HG02763 (cell line): ENCODE results near the gene TAC4.

Experiments used
- ATAC-seq: cut with Tn5 transposase; IDR thresholded peaks from one replicate; pipeline ENCODE4 v1.9.1; 2021; ENCODE audit warnings: mild to moderate bottlenecking, moderate library complexity; ENCODE audit not compliant: unreplicated experiment

TAC4 gene, protein sequence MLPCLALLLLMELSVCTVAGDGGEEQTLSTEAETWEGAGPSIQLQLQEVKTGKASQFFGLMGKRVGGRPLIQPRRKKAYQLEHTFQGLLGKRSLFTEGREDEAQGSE

DNA sequence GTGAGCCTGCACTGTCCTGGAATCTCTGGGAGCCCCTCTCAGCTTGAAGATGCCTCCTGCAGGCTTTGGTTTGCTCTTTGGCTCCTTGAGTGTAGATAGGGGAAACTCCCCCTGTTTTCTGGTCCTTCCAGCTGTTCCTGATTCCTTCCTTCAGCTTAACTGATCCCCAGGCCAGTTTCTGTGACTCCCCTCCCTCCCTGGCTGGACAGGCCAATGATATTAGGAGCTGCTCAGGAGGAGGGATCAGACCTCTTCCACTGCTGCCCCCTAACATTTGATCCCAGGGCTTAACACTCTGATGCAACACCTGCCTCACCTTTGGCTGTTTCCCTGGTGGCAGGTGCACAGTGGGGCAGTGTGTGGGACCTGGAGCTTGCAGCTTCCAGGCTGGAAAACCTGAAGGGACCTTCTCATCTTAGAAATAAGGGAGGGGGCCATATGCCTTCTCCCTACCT, at the start of gene TAC4:
TSS of gene TAC4 (minus strand) at position 51 of the 455 bp plus-strand sequence. CDS start 52 bp downstream, outside the sequence.
- ATAC-seq: no peak

DNA sequence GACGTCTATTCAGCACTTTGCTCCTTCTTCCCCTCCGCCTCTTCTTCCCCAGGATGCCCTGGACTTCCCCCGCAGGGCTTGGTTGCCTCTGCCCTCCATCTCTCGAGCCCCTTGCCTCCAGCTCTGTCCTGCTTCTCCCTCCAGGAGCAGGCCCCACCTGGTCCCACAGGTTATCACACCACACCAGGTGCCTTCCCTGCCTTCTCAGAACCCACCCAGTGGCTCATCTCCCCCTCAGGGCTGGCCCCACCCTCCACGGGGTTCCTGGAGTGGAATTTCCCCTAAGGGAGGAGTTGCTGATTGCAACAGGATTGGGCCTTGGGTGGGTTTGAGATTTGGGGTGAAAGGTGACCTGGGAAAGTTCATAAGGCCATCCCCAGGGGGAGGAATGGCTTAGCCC, 49.0 kb upstream of the TAC4 start:
- ATAC-seq: no peak

DNA sequence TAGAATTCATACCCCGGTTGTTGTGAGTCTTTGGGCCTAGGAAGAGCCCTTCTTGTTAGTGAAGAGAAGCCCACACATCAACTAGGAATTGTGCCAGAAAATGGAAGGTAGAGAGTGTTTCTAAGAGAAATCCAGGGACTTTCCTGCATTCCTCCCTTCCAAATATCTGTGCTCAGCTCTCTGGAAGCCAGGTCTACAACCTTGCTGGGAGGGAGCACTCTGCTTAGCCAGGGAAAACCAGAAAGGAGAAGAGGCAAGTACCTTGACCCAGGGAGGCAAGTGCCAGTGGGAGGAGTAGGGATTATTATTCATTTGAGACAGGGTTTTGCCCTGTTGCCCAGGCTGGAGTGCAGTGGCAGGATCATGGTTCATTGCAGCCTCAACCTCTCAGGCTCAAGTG, 48.4 kb upstream of the TAC4 start:
- ATAC-seq: no peak

DNA sequence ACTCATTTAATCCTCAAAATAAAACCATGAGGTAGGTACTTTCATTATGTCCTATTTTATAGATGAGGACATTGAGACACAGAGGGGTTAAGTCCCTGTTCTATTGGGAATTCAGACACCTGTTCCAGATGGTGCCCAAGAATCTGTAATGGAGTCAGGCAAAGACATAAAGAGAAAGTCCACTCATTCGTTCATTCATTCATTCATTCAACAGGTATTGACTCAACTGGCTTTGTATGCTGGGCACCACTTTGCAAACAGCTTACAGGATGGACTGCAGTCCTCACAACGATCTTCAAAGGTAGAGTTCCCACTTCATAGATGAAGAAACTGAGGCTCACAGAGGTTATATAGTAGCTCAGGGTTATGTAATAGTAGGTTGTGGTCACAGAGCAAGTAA, 47.9 kb upstream of the TAC4 start:
- no peak for ATAC-seq

DNA sequence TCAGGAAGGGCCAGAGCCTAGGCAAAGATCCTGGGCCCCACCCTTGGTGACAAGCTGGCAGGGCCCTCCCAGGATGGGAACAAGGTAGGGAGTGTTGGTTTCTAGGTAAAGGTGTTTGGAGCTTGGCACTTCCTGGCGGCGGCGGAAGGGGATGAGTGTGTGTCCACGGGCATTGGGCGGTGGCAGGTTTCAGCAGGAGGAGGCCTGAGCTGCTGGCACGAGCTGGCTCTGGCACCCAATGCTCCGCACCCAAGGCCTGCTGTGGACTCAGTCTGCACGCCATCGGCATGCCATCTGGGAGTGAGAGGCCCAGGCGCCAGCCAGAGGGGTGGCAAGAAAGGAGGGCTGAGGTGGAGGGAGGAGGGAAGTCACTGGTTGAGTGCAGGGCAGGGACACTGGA, 46.9 kb upstream of the TAC4 start:
- ATAC-seq: no peak

DNA sequence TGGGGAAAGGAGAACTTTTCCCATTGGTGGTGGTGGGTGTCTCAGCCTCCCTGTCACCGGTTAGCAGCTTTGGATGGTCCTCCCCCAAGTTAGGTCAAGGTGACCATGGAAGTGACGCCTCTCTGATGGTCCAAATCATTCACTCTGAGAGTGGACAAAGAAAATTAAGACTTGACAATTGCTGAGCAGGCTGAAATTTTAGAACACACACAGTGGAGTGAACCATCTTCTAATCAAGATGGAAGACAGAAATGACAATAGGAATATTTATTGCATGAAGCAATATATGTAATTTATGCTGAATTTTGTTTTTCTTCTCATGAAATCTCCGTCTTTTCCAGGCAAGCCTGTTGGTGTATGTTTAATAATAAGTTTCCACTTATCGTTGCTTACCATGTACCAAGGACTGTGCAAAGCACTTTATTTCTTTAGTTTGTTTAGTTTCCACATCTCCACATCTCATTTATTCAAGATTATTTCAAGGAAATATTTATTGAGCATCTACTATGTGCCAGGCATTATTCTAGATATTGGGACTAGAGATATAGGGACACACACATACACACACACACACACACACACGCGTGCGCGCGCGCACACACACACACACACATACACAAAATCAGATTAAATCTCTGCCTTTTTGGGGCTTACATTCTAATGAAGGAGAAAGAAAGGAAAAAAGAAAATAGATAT, 44.0 kb upstream of the TAC4 start:
- no peak for ATAC-seq

DNA sequence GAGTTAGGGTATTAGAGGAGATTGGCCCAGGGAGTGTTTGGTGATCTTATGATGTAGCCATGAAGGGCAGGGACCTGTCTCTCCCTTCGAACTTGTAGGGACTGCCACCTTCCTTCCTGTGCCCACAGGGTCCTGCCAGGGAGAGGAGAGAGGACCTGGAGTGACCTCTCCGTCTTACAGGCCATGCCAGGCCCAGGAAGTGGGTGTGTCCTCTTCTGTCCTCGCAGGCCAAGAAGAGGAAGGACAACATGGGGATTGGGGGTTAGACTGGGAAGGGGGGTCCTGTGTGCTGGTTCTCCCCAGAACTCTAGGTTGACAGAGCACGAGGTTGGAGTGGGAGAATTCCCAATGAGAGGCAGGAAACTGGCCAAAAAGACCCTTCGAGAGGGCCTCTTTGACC, 43.4 kb upstream of the TAC4 start:
- ATAC-seq: no peak

DNA sequence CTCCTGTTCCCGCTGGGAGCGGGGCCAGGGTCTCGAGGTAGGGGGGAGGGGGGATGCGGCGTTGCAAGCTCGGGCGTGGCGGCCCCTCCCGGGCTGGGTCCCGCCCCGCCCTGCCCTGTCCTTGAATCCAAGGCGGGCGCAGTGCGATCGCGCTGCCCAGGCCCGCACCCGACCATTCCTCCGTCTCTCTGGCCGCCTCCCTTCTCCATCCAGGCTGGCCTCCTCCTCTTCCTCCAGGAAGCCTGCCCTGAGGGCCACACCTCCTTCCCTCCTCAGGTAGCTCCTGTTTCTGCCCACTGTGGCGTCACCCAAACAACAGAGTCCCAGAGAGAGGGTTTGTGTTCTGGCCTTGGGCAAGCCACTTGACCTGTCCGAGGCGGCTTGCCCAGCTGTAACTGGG, 43.0 kb upstream of the TAC4 start:
- ATAC-seq: no peak

DNA sequence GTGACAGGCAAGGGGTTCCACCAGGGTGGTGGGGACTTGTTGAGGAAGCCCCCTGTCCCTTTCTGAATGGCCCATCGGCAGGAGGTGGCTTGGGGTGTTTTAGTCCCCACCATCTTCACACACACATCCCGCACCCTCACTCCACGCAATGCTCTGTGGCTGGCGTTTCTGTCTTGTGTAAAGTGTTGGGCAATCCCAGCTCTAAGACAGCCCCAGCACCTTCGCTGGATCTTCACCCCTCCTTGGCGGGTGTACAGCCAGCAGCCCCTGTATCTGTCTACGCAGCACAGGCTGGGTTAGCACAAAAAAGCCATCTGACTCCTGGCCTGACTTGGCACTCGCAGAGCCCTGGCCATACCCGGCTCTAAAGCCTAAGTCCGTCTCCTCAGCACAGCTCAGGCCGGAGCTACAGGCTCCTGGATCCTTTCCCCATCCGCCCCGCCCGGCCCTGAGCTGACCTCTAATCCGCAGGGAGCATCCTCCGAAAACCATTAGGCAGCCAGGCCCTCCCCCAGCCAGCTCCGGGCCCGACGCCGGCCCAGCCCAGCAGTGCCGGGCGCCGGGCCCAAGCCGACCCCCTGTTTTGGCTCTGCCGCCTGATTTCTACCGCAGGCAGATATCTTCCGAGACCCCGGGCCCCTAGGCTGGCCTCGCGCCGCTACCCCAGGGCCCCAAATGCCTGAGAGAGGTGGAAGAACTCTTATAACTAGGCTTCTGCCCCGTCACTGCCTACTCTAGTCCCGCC, 42.4 kb upstream of the TAC4 start:
- ATAC-seq: no peak

DNA sequence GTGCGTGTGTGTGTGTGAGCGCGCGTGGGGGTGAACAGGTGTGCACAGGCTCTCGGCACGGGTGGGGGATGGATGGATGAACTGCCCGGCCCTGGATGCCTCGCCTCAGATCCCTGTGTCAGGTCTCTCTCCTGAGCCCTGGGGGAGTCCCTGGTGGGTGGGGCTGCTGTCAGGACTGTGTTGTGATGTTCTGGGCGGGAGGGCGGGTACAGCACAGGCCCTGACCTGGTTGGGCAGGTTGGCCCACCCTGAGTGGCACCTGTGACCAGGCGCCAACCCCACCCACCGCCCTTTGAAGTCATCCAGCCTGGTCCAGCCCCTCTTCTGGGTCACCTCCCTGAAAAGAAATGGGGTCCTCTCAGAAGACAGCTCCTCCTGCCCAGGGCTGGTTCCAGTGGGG, 41.6 kb upstream of the TAC4 start:
- ATAC-seq: no peak

DNA sequence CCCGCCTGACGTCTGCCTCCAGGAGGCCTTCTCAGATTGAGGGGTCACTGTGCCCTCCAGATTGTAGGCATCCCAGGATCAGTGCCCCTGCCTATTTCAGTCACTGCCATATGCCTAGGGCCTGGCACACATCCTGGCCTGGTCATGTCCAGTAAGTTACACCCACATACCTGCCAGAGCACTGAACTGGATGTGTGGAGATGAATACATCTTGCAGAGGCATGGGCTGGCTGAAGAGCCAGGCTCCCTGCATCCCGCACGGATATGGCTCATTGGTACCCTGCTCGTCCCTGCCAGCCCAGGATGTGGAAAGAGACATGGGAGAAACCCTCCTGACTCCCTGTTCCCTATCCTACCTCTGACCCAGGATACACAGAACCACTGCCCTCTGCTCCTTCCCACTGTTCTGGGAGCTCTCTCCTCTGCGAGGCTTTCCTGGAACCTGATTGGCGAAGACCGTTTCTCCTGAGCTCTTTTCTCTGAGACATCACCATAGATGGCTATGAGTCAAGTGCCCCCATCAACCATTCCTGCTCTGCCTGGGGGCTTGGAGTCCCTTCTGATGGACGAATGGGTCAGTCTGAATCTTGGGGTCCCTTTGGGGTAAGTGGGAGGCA, 40.0 kb upstream of the TAC4 start:
- no peak for ATAC-seq

DNA sequence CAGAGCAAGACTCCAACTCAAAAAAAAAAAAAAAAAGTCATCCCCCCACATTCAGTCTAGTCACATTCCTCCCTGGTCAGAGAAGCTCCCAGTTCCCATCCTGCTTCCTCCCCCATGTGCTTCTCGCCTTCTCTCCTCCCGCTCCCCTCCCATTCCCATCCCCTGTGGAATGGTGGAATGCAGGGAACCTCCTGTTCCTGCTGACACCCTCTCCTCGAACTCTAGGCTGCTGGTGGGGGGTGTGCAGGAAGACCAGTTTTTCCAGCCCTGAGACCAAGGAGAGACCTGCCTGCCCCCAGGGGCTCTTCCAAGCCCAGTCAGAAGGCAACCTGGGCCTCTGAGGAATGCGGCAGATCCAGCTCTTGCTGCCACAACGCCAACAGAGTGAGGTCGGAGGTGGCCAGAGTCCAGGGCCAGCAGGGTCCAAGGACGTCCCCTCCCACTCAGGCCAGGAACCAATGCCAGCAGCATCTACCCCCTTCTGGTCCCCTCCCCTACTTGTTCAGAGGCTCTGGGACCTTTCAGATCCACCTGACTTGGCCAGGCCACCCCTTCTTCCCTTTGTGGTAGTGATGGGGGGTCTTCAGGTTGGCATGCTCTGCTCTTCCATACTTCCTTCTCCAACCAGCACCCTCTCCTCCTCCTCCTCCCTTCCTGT, 39.3 kb upstream of the TAC4 start:
- ATAC-seq: no peak

DNA sequence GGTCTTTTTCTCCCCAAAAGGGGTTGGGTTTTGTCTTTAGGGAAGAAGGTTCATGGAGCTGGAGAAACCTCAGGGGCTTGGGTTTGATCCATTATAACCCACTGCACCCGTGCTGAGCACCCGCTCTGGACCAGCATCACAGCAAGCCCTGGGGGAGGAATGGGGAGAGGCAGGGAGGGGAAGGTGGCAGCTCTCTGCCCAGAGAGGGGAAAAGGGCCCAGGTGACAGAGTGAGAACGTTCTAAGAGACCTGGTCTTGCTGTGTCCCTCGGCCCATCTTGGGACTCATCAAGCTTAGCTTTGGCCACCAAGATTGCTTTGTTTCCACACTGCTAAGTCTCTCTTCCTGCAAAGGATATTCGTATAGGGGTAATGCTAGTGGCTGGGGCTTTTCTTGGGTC, 38.2 kb upstream of the TAC4 start:
- ATAC-seq: no peak

DNA sequence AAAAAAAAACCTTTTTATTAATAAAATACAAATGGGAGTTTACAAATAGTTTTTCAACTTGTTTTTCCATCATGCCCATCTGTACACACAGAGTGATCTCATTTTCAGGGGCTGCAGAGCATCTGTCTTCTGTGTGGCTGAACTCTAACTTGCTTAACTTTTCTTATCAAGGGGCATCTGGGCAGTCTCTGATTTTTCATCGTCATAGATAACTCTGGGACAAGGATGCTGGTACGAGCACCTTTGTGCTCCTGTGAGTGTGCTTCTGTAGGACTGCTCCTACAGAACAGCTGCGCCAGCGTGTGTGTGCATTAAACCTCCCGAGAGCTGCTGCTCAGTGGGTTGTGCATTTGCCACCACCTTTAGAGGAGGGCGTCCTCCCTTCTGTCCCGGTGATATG, 34.6 kb upstream of the TAC4 start:
- ATAC-seq: no peak

DNA sequence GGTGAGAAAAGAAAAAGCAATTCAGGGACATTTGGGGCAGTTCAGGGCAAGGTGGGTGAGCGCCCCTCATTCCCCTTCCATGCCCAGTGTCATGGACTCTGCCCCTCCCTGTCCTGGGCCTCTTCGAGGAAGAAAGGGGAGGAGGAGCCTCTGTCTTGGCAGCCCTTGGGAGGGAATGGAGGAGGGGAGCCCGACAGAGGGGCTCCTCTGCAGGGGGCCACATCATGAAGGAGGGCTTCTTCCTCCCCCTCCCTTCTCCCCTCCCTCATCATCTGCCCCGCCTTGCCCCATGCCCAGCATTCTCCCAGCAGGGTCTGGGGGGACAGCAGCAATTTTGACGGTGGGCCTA, 33.2 kb upstream of the TAC4 start:
- ATAC-seq: no peak

DNA sequence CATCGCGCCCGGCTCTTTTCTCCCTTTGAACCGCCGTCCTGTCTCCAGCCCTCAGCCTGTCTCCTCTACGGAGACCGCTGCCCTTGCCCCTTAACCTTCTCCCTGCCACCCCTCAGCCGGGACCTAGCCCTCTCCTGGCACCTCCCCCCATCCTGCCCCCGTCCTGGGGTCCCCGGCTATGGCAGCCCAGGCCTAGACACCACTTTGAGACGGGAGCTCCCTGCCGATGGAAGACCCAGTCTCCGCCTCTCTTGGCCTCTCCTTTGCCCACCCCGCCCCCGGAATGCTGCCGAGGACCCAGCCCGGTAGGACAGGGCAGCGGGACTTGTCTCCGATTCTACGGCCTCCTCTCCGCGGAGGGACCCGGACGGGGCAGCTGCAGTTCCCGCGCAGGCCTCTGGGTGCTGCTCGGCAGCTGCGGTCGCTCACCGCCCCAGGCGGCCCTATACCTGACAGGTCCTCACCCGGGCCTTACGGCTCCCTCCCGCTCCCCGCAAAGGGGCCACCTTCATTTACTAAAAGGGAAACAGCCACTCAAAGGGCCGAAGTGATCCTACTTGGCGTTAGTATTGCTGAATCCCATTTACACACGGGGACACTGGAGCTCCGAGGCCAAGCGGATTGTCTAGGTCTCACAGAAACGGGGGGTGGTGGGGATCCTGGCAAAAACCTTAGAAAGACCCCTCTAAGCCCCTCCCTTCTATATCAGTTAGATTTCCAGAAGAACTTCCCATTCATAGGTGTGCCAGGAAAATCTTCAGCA, 32.6 kb upstream of the TAC4 start:
- ATAC-seq: no peak

DNA sequence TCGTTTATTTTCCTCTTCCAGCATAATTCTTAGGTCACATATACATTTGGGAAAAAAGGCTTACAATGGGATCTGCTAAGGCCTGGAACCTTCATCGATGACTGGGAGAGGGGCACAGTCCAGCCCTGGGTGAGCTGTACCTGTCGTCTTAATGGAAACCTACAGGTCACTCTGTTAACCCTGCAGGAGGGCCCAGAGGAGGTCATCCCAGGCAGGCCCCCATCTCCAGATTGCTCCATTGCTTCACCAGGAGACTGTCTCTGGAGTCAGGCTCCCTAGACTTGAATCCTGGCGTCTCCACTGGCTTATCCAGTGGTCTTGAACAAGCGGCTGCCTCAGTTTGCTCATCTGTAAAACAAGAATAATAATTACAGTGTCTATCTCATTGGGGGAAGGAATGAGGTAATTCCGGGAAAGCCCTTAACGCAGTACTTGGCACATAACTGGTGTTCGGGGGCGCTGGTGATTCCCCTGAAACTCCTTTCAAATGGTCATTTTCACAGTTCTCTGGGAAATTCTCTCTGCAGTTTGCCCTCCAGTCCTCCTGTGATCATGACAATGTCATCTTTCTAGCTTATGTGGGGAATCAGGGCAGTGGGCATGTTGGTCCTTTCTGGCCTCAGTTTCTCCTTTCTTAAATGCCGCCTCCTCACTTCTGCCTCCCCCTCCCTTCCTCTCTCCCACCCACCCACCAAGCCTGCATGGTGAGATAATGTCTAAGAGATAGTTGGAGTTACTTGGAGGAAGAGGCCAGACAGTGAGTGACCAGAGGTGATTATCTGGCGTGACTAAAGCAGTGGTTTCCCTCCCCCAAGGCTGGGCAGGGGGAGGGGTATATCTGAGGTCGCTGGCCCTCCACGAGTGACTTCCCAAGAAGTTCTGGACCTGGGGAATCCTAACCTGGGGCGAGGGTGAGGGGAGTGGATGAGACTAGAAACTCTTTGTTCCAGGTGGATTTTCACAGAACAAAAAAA, 31.3 kb upstream of the TAC4 start:
- ATAC-seq: no peak

DNA sequence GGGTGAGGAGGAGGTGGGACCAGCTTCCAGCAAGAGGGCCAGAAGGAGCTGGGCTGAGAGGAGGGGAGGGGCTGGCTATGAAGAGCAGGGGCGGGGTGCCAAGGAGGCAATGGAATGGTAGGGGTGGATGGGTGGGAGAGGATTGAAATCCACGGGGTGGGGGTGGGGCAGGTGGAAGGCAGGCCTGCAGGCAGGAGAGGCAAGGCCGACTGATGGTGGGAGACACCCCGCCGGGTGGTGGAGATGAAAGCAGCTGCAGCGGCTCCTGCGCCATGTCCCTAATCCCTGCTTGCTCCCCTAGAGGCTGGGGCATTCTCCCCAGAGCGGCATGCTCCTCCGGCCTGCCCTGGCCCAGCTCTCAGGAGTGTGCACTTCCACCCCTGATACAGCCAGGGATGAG, 27.8 kb upstream of the TAC4 start:
- ATAC-seq: no peak

DNA sequence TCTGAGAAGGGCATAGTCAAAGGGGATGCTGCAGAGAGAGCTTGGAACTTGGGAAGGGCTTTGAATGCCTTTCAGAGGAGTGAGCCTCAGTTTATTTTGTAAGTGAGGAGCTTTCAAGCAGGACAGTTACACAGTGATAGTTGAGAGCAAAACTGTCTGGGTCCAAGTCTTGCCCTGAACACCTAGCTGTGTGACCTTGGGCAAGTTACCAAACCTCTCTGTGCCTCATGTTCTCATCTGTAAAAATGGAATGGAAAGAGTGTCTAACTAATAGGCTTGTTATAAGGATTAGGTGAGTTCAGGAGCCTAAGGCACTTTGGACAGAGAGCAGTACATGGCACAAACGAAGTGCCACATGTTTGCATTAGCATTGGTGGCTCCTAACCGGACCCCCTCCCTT, 27.0 kb upstream of the TAC4 start:
- ATAC-seq: no peak

DNA sequence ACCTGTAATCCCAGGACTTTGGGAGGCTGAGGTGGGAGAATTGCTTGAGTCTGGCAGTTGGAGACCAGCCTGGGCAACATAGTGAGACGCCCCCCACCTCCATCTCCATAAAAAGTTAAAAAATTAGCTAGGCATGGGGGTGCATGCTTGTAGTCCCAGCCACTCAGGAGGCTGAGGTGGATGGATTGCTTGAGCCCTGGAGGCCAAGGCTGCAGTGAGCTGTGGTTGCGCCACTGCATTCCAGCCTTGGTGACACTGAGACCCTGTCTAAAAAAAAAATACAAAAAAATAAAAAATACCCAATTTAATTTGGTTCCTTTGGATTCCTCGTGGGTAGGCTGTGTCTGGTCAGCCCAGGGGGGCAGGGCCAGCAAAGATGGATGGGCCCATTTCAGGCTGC, 26.1 kb upstream of the TAC4 start:
- no peak for ATAC-seq
